GM10266 (cell line): ENCODE measurements around the gene NUTM2A.
"Not testable (repeated sequence)": the region's sequence is repeated elsewhere in the genome, so short reads cannot be mapped to it uniquely, and the experiment has no call there.

Experiments used
- DNase-seq: peaks from one replicate; pipeline ENCODE4 v3.0.0; 2012; ENCODE audit errors: extremely low spot score

The NUTM2A gene

DNA sequence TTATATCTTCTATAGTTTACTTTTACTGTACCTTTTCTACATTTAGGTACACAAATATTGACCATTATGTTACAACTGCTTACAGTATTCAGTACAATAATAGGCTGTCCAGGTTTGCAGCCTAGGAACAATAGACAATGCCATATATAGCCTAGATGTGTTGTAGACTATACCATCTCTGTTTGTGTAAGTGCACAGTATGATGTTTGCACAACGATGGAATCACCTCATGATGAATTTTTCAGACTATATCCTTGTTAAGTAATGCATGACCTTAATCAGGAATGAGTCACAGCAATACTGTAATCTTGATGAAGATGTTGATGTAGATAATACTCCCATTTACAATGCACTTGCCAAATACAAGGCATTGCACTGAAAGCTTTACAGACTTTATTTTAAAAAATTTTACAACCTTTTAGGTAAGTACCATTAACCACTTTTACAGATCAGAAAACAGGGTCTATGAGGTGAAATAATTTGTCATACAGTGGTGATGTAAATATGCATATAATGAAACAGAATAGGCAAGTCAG is 23.6 kb downstream of the NUTM2A start:
- DNase-seq: not testable (repeated sequence)

DNA sequence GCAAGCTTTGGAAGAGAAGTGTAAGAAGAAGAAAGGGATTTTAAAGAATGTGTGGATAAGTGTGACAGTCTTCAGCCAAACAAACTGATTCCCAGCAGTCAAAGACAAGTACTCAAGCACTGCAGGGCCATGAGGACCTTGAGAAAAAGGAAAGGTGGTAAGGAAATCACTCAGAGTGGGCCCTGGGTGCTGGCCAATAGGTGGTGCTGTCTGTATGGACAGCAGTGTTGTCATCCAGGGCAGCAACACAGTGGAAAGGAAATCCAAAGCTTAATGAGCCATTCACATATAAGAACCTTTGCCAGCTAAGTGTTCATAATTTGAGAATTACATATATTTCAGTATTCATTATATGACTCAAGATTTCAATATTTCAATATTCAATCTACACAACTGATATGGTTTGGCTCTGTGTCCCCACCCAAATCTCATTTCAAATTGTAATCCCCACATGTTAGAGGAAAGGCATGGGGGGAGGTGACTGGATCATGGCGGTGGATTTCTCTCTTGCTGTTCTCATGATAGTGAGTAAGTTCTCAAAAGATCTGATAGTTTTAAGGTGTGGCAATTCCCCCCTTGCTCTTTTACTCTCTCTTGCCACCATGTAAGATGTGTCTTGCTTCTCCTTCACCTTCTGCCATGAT is 55.6 kb downstream of the NUTM2A start:
- not testable (repeated sequence) for DNase-seq
